OCI-LY7 (cell line): ENCODE data around the gene DNM3. TPM values are rescaled to one million over a fixed set of nuclear protein-coding genes. Genes with fewer than 3 reads are reported as not detected.

Source experiments
- BruUV-seq: library from RNA; stranded (reverse); fragments of 400-500 nt; replicated peaks from 2 replicates; lab custom pipeline; 2021; lab: Mats Ljungman, UMichigan
- CTCF ChIA-PET: fragments of 300-600 bp; sonication (Branson Sonifier 250); formaldehyde crosslinking; loops from one replicate; lab custom pipeline; 2022; ENCODE audit warnings: antibody characterized with exemption; ENCODE audit not compliant: unreplicated experiment; lab: Charles Lee
- POLR2A ChIA-PET: fragments of 300-600 bp; sonication (Branson Sonifier 250); formaldehyde crosslinking; loops from one replicate; lab custom pipeline; 2022; ENCODE audit warnings: antibody characterized with exemption; lab: Charles Lee
- DNase-seq: peaks from one replicate; pipeline ENCODE4 v3.0.0-alpha.2; 2015; ENCODE audit warnings: low spot score
- H2AFZ ChIP-seq: fragments of 200-600 bp; sonication (generic), shearing (Covaris generic); 2 replicates; pipeline ENCODE4 v1.6.1; 2014; ENCODE audit warnings: mild to moderate bottlenecking, antibody characterized with exemption, low read length, moderate library complexity
- H3K27ac ChIP-seq: fragments of 200-600 bp; sonication (generic); 2 replicates; pipeline ENCODE4 v1.5.1; 2014; ENCODE audit warnings: mixed run types, low read depth, mild to moderate bottlenecking, moderate library complexity, low read length, inconsistent platforms; ENCODE audit not compliant: poor library complexity, severe bottlenecking
- H3K36me3 ChIP-seq: fragments of 200-600 bp; sonication (generic); 2 replicates; pipeline ENCODE4 v1.6.1; 2014; ENCODE audit warnings: mild to moderate bottlenecking, antibody characterized with exemption, low read length, moderate library complexity, mixed read lengths; ENCODE audit not compliant: insufficient read depth
- H3K4me1 ChIP-seq: fragments of 200-600 bp; sonication (generic); 2 replicates; pipeline ENCODE4 v1.5.1; 2014; ENCODE audit warnings: mild to moderate bottlenecking, low read length; ENCODE audit not compliant: insufficient read depth, poor library complexity, severe bottlenecking
- H3K4me2 ChIP-seq: fragments of 200-600 bp; sonication (generic); 2 replicates; pipeline ENCODE4 v1.6.1; 2014; ENCODE audit warnings: mild to moderate bottlenecking, low read length
- H3K4me3 ChIP-seq: fragments of 200-600 bp; sonication (generic); 2 replicates; pipeline ENCODE4 v1.5.1; 2014; ENCODE audit warnings: mild to moderate bottlenecking, low read depth, low read length; ENCODE audit not compliant: poor library complexity, severe bottlenecking
- H3K79me2 ChIP-seq: fragments of 200-600 bp; sonication (generic); 2 replicates; pipeline ENCODE4 v1.6.1; 2016; ENCODE audit warnings: low read depth, mild to moderate bottlenecking, low read length, moderate library complexity, mixed read lengths; ENCODE audit not compliant: insufficient read depth
- H3K9me2 ChIP-seq: fragments of 200-600 bp; sonication (generic); 2 replicates; pipeline ENCODE4 v1.6.1; 2016; ENCODE audit warnings: mild to moderate bottlenecking, low read length, mixed read lengths; ENCODE audit not compliant: insufficient read depth
- H3K9me3 ChIP-seq: fragments of 200-600 bp; sonication (generic); 2 replicates; pipeline ENCODE4 v1.6.1; 2014; ENCODE audit warnings: mild to moderate bottlenecking, mixed run types, low read length, mixed read lengths
- H4K20me1 ChIP-seq: fragments of 200-600 bp; sonication (generic); 2 replicates; pipeline ENCODE4 v1.6.1; 2014; ENCODE audit warnings: mild to moderate bottlenecking, antibody characterized with exemption, low read length, moderate library complexity, mixed read lengths; ENCODE audit not compliant: insufficient read depth
- CTCF ChIP-seq: fragments of 200-600 bp; sonication (generic); conservative IDR thresholded peaks from 2 replicates; pipeline ENCODE4 v1.5.1; 2014; ENCODE audit warnings: mild to moderate bottlenecking, antibody characterized with exemption, low read length, moderate library complexity, mixed read lengths
- EZH2phosphoT487 ChIP-seq: fragments of 200-600 bp; sonication (generic); IDR thresholded peaks from 2 replicates; pipeline ENCODE4 v1.6.1; 2018; ENCODE audit warnings: low read depth, borderline replicate concordance, mild to moderate bottlenecking, mixed run types, antibody characterized with exemption, low read length, moderate library complexity, mixed read lengths
- intact Hi-C: fragments of 100-400 bp; cut with micrococcal nuclease; formaldehyde crosslinking; loops from one replicate; pipeline ENCODE4 v1.10.0; 2022; ENCODE audit not compliant: unreplicated experiment
- total RNA-seq, 2 experiments: library from RNA; depleted of rRNA in 1 of 2; stranded (reverse); fragments of >200 nt in 1 of 2; shearing (Covaris generic) in 1 of 2; gene quantifications; 2 replicates each; pipeline ENCODE4 v1.2.3, GENCODE V29; 2014 to 2022

DNM3 gene
- total RNA-seq, 2 experiments from 2014 or later, result 0.47 to 0.61 TPM

- H3K27ac ChIP-seq, result no peak overlapping the region
- no peak overlapping the region for H3K4me3 ChIP-seq
- DNase-seq, result no peak
- no peaks in the 10 kb centered on the region for H3K9me3 ChIP-seq
- no peaks in the 10 kb centered on the region for H3K79me2 ChIP-seq
- no peak overlapping the region for H2AFZ ChIP-seq
- H4K20me1 ChIP-seq, result no peaks in the 10 kb centered on the region
- H3K4me2 ChIP-seq, result no peak overlapping the region
- TF ChIP-seq CTCF, result no peak
- BruUV-seq, result no TSS peak
- intact Hi-C loops, result no loop called here
- no peaks in the 10 kb centered on the region for H3K4me1 ChIP-seq
- H3K36me3 ChIP-seq, result no peaks in the 10 kb centered on the region
- CTCF ChIA-PET, result no interaction called here
- POLR2A ChIA-PET, result interaction anchor here (0.6 kb wide), 1 partner anchor 596 kb away, joined by 3 read pairs; no protein-coding TSS in a partner anchor
- H3K9me2 ChIP-seq, result no peaks in the 10 kb centered on the region
These were observed 301.0 kb downstream of the DNM3 start for GRCh38 chr1:172142324-172142723.

GRCh38 chr1:172143384-172144055, 302.2 kb downstream of the DNM3 start:
- Histone ChIP-seq H4K20me1 (no peaks in the 10 kb centered on the region), H3K36me3 (no peaks in the 10 kb centered on the region), H3K79me2 (no peaks in the 10 kb centered on the region), H3K9me2 (no peaks in the 10 kb centered on the region), H2AFZ (no peak overlapping the region), H3K9me3 (no peaks in the 10 kb centered on the region), H3K4me2 (no peak overlapping the region), H3K27ac (no peak overlapping the region), H3K4me3 (no peak overlapping the region), H3K4me1 (no peaks in the 10 kb centered on the region)
- no peak for DNase-seq
- BruUV-seq, result no TSS peak
- ChIA-PET POLR2A (interaction anchor here (0.6 kb wide), 1 partner anchor 295 kb away, joined by 3 read pairs; no protein-coding TSS in a partner anchor), CTCF (no interaction called here)
- intact Hi-C loops, result no loop called here
- TF ChIP-seq EZH2phosphoT487 (no peak), CTCF (no peak)

DNA sequence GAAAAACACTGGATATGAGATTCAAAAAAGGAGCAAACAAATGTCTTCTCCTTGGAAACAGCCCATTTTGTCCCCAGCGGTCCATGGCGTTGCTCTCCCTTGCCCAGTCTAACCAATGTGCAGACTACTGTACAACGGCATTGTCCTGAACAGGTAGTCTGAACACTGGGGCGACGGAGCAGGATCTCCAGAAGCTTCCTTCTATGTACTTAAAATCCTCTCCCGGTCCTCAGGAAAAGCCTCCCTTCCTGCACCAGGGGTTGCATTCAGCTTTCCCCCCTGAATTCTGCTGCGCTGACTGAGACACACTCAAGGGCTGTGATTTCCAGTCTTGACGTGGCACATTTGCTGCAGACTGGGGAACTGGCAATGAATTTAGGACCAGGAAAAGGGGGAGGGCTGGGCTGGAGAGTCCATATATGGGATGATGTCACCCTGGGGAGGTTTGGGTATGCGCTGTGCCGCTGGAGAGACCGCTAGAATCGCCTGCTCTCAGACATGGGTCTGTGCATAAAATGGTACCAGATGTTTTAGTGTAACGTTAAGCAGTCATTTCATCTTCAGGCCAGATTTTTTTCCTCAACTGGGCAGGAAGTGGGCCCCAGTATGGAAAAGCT, 303.3 kb downstream of the DNM3 start:
- H3K9me3 ChIP-seq, result no peaks in the 10 kb centered on the region
- no TSS peak for BruUV-seq
- no peaks in the 10 kb centered on the region for H3K9me2 ChIP-seq
- H3K4me1 ChIP-seq, result no peaks in the 10 kb centered on the region
- ChIA-PET POLR2A (interaction anchor here (0.7 kb wide), 1 partner anchor 272 kb away, joined by 3 read pairs; no protein-coding TSS in a partner anchor), CTCF (no interaction called here)
- no peak overlapping the region for H2AFZ ChIP-seq
- intact Hi-C loops, result no loop called here
- H3K36me3 ChIP-seq, result no peaks in the 10 kb centered on the region
- no peaks in the 10 kb centered on the region for H3K79me2 ChIP-seq
- no peak for TF ChIP-seq CTCF
- TF ChIP-seq EZH2phosphoT487, result no peak
- no peak overlapping the region for H3K27ac ChIP-seq
- no peak overlapping the region for H3K4me2 ChIP-seq
- H3K4me3 ChIP-seq, result no peak overlapping the region
- DNase-seq, result no peak
- H4K20me1 ChIP-seq, result no peaks in the 10 kb centered on the region
